ENCODE measurements around the gene CLDN6.

Gene CLDN6

DNA sequence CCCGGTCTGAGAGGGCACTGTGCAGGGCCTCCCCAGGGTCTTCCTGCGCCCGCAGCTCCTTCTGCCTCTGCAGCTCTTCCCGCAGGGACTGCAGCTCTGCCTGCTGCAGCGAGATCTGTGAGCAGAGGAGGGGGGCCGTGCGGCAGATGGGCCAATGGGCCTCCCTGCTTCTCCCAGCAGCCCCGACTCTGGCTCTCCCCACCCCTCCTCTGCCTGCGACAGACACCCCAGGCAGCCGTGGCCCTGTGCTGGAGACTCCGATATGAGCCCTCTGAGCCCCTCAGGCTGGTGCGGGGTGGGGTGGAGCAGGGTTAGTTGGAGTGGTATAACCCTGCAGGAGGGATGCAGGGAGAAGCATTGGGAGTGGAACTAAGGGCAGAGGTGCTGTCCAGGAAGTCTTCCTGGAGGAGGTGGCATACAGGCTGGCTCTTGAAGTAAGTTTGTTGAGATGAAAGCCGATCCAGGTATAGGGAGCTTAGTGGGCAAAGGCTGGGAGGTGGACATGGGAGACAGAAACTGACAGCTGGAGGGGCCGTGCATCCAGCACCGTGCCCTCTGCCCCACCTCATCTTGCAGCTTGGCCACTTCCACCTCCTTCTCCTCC lies 10.8 kb upstream of the CLDN6 start:
- in situ Hi-C loops (cut with MboI; ENCODE audit: low sequenced_read_pairs): no loop called here

DNA sequence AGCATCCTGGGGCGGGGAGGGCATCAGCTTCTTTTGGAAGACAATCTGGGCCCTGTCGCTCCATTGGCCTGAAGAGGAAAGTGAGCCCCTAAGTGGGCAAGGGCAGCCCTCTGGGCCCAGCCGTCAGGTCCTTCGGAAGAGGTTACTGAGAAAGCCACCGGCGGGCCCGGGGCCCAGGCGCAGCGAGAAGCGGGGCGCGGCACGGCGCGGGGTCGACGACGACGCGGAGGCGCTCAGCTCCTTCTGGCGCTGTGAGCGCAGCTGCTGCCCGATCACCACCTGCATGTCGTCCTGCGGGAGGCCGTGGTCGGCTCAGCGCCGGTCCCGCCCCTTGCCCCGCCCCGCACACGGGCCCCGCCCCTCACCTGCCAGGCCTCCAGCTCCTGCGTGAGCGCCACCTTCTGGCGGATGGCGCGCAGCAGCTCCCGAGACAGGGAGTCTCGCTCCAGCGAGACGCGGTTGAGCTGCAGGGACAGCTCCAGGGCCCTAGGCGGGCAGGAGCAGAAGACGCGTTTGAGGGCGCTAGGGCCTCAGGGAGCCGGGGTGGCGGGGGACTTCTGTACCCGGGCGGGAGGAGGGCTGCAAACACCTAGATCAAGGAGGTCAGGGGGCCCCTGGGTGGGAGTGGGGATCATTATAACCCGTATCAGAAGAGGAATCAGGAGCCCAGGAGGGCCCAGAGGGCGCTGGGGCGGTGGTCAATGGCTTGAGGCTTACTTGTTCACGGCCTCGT lies 10.2 kb upstream of the CLDN6 start:
- in situ Hi-C loops (cut with MboI; ENCODE audit: low sequenced_read_pairs): no loop called here

DNA sequence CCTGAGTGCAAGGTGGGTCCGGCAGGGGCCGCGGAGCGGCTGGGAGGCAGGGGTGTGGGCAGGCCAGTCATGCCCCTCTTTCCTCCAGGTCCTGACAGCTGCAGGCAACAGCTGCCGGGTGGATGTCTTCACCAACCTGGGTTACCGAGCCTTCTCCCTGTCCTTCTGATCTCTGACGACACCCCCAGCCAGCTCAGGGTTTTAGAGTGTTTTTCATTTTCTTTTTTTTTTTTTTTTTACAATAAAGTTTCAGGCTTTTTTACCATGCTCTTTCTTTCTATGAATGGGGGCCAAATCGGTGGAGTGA lies 9.5 kb upstream of the CLDN6 start:
- in situ Hi-C loops (cut with MboI; ENCODE audit: low sequenced_read_pairs): no loop called here

DNA sequence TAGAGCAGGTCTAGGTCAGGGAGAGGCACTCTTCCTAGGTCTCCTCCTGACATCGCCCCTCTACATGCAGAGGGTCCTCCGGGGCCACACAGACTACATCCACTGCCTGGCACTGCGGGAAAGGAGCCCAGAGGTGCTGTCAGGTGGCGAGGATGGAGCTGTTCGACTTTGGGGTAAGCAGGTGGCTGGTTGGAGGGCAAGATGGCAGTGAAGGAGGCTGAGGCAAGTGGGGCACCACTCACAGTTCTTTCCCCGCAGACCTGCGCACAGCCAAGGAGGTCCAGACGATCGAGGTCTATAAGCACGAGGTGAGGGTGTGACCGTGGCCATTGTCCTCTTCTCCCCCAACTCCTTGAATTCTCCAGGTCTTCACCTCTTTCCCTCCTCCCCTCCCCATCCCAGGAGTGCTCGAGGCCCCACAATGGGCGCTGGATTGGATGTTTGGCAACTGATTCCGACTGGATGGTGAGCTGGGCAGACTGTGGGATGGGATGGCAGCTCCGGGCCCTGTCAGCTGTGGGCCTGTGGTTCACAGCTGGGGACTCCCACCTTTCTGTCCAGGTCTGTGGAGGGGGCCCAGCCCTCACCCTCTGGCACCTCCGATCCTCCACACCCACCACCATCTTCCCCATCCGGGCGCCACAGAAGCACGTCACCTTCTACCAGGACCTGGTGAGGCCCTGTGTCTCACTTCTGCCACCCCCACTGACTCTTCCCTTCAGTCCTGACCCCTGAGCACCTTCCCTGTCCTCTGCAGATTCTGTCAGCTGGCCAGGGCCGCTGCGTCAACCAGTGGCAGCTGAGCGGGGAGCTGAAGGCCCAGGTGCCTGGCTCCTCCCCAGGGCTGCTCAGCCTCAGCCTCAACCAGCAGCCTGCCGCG lies 8.9 kb upstream of the CLDN6 start:
- in situ Hi-C loops (cut with MboI; ENCODE audit: low sequenced_read_pairs): no loop called here

DNA sequence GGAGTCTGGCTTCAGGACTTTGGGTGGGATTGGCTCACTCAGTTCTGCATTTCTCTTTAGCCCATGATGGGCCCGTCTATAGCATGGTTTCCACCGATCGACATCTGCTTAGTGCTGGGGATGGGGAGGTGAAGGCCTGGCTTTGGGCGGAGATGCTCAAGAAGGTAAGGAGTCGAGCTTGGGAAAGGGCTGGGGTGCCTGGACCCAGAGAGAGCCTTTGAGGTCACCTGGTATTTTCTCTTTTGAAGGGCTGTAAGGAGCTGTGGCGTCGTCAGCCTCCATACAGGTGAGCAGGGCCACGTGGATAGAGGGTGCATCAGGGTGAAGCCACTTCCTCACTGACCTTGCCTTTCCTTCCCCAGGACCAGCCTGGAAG lies 8.0 kb upstream of the CLDN6 start:
- in situ Hi-C loops (cut with MboI; ENCODE audit: low sequenced_read_pairs): no loop called here

- in situ Hi-C loops (cut with MboI; ENCODE audit: low sequenced_read_pairs): no loop called here
These were observed 7.3 kb upstream of the CLDN6 start for GRCh38 chr16:3025032-3026002.

- in situ Hi-C loops (cut with MboI; ENCODE audit: low sequenced_read_pairs): no loop called here
These were observed 5.9 kb upstream of the CLDN6 start, which contains the start of the genes HCFC1R1 and THOC6 for GRCh38 chr16:3023669-3024478. TSS of gene HCFC1R1 (minus strand) at chr16:3023942. CDS start at chr16:3023941, 1 bp downstream. TSS of gene THOC6 (plus strand) at chr16:3024035. CDS start at chr16:3024327, 292 bp downstream.

DNA sequence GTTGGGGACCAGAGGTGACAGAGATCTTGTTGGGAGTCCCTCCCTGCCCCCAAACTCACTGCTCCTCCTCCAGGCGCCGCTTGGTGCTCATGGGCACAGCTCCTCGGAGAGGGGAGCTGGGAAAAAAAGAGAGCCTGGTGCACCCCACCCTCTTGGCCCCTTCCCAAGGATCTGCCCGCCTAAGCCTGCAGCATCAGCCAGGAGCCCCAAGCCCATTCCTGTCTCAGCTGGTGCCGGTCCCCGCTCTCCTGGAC lies 5.4 kb upstream of the CLDN6 start:
- in situ Hi-C loops (cut with MboI; ENCODE audit: low sequenced_read_pairs): no loop called here

GRCh38 chr16:3022684-3023414 lies 4.9 kb upstream of the CLDN6 start:
- in situ Hi-C loops (cut with MboI; ENCODE audit: low sequenced_read_pairs): no loop called here

DNA sequence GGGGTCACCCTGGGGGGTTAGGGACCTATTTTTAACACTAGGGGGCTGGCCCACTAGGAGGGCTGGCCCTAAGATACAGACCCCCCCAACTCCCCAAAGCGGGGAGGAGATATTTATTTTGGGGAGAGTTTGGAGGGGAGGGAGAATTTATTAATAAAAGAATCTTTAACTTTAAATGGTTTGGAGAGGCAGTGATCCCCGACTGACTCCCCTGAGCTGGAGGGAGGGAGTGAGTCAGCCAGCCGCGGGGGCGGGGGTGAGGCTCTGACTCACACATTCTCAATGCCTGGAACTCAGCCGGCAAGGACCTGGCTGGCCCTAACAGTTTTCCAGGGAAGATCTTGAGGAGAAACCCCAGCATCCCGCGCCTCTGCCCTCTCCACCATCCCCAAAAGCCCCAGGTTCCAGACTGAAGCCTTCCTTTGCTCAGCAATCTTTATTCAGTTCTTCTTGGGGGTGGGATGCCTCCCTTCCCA lies 4.3 kb upstream of the CLDN6 start:
- in situ Hi-C loops (cut with MboI; ENCODE audit: low sequenced_read_pairs): no loop called here

GRCh38 chr16:3021449-3022207 lies 3.6 kb upstream of the CLDN6 start:
- in situ Hi-C loops (cut with MboI; ENCODE audit: low sequenced_read_pairs): no loop called here

DNA sequence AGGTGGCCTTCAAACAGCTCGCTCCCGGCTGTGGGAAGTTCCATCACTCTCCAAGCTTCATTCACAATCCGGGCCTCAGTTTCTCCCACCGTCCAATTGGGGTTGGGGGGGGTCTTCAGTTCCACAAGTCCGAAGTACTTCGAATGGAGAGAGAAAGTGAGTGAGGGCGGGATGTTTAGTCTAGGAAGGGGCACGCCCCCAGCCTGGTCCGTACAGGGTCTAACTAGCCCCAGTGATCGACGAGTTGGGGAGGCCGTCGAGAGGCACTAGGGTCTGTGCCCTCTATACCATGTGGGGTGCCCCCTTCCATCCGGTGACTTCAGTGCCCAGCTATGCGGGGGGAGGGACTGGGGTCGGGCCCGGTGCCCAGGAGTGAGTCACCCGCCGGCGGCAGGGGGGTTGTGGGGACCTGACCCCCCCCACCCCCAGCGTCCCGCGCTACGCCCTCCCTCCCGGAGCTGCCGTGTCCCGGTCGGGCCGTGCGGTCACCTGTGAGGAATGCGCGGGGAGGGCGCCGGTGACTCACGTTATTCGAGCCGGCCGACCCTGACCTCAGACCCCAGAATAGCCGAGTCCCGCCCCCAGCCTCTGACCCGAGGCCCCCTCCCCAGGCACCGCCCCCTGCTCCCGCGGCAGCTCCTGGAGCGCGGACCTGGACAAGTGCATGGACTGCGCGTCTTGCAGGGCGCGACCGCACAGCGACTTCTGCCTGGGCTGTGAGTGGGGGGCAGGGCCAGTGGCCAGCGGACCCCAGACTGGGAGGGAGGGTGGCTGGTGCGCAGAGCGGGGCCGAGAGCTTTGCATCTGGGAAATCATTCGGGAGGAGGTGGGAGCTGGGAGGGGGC lies 2.8 kb upstream of the CLDN6 start:
- in situ Hi-C loops (cut with MboI; ENCODE audit: low sequenced_read_pairs): no loop called here

DNA sequence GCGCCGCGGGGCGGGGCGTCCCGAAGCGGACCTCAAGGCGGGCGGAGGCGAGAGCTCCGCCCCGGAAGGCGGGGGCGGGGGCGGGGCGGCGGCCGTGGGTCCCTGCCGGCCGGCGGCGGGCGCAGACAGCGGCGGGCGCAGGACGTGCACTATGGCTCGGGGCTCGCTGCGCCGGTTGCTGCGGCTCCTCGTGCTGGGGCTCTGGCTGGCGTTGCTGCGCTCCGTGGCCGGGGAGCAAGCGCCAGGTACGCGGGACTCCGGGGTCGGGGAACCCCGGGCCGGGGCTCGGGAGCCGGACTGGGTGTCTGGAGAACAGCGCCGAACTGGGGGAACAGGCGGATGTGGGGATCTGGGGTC lies 2.2 kb upstream of the CLDN6 start, which contains the start of gene TNFRSF12A:
Gene TNFRSF12A, plus strand, starts transcription at position 122 of the 357 bp plus-strand sequence. Its CDS starts 30 bp downstream, at position 152.
- in situ Hi-C loops (cut with MboI; ENCODE audit: low sequenced_read_pairs): no loop called here

DNA sequence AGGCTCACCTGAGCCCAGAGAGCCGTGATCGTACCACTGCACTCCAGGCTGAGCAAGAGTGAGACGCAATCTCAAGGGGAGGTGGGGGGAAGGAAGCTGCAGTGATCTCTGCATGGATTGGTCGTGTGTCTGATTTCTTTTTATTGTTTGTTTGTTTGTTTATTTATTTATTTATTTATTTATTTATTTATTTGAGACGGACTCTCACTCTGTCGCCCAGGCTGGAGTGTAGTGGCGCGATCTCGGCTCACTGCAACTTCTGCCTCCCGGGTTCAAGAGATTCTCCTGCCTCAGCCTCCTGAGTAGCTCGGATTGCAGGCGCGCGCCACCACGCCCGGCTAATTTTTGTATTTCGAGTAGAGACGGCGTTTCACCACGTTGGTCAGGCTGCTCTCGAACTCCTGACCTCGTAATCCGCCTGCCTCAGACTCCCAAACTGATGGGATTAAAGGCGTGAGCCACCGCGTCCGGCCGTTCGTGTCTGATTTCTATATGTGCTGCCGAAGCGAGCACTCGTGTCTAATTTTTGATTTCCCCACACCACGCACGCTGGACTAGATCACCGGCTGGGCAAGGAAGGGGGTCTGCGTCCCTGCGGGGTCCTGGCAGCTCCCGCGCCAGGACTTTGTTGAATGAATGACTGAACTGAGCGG lies 1.7 kb upstream of the CLDN6 start:
- in situ Hi-C loops (cut with MboI; ENCODE audit: low sequenced_read_pairs): no loop called here

DNA sequence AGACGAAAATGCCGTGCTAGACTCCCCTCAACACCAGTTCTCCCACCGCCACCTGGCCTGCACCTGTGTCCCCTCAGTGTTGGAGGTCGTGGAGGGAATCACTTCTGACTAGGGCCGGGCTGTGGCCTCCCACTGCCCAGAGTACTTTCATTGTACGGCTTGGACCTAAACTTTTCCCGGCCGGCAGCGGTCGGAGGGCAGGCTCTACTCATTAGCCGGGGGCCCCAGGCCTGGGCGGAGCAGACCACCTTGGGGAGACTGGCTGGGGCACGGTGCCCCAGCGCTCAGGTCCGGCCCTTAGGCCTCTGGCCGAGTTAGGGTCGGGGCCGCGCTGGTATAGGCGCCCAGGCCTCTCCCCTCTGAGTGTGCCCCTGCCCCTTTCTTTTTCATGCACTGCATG lies 639 bp downstream of the CLDN6 start:
- in situ Hi-C loops (cut with MboI; ENCODE audit: low sequenced_read_pairs): no loop called here

GRCh38 chr16:3015865-3016521 lies 2.0 kb downstream of the CLDN6 start:
- in situ Hi-C loops (cut with MboI; ENCODE audit: low sequenced_read_pairs): no loop called here

DNA sequence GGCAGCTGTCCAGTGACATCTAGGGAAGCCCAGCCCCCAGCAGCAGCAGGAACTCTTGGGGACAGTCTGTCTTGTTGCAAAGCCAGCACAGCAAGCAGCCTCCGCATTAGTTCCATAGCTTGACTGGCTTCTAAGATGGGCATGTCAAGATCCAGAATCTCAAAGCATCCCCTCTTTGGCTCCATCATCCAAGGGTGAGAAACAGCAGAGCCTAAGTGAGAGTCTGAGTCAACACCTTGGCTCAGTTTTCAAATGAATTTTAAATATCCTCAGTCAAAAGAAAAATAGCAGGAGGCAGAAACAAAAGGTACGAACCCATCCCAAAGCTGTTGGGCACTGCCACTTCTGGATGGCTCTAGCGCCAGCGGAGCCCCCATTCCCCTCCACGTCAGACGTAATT lies 3.0 kb downstream of the CLDN6 start:
- in situ Hi-C loops (cut with MboI; ENCODE audit: low sequenced_read_pairs): no loop called here
